GM15510 (cell line): ENCODE measurements around the gene SRBD1.

ENCODE experiments used
- POLR2A ChIP-seq: IDR thresholded peaks from 3 replicates; pipeline ENCODE4 v1.6.1; 2011; ENCODE audit warnings: borderline replicate concordance; ENCODE audit not compliant: insufficient read length; ENCODE audit errors: extremely low read depth

The SRBD1 gene

DNA sequence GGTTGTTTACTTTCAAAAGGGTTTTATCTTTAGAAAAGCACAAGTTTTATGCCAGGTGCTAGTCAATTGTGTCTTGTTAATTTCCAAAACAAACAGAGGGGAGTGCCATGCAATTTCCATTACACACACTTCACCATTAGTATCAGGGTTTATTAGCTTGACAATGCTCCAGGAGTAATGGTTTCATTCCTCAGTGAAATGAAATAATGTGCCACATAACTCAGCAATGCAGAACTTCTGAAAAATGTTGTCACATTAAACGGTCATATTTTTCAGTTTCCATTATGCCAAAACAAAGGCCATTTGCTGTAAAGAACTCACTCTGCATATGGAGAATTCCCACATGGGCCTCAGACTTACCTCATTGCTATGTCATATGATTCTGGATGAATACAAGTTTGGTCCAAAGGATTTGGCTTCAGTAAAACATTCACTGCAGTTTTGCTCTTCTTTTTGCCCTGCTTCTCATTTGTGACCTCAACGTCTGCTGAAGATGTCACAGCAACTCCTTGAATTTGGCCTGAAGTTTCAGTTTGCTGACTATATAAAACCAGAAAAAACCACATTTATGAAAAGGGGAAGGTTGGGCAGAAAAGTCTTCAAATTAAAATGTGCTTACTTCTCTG is 198.2 kb downstream of the SRBD1 start:
- no peak for TF ChIP-seq POLR2A

DNA sequence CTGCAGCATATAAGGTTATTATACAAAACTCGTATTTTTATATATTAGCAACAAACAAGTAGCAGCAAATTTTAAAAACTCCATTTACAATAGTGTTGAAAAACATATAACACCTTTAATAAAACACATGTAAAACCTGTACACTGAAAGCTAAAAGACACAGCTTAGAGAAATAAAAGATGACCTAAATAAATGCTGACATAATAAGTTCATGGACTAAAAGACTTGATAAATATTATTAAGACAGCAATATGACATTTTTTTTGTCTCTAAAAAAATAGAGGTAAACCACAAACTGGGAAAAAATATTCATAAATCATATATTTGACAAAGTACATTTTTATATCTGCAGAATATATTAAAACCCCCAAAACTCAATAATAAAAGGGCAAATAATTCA is 201.4 kb downstream of the SRBD1 start:
- no peak for TF ChIP-seq POLR2A

DNA sequence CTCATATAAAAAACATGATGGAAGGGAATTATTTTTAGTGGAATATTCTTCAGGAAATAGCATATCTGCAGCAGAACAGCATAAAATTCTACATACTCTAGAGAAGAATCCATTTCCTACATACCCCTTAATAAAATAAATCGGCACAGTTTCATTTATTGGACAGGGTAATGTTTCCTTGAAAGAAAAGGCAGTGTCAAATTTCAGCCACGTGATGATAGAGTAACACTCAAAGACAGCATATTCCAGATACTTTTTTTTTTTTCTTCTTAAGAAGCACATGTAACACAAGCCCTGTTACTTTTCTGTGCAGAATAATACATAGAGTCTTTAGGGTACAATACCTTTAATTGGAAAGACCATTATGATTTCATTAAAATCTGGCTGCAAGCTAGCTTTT is 204.4 kb downstream of the SRBD1 start:
- TF ChIP-seq POLR2A: no peak

DNA sequence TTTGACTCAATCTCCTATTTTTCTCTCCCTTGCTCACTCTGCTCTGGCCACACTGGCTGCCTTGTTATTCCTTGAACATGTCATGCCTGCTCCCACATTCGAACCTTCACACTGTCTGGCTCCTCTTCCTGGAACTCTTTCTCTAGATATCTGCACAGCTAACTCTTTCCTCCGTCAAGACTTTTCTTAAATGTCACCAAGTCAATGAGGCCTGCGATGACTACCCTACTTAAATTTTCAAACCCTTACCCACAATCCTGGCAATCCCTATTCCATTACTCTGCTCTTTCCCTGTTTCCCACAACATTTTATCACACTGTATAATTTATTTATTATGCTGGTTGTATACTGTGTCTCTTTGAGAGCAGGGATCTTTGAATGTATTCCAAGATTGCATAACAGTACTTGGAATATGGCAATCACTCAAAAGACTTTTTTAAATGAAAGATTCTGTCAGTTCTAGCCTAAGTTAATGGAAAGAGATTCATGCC is 206.2 kb downstream of the SRBD1 start:
- TF ChIP-seq POLR2A: no peak

DNA sequence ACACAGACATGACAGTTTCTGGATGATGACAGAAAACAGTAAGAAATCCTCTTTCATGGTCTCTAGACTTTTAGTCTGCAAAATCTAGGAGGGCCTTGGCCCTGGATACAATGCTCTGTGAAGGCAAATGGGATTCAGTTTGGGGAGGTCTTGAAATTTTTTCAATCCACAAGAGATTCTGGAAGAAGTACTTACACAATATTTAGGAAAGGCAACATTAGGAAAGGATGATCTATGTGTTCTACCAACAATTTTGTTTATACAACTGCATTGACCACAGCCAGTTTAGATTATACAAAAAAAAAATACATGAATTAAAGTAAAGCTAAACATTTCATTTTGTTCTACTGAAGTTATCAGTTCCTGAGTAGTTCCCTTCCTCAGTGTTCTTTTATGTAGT is 208.0 kb downstream of the SRBD1 start:
- TF ChIP-seq POLR2A: no peak

DNA sequence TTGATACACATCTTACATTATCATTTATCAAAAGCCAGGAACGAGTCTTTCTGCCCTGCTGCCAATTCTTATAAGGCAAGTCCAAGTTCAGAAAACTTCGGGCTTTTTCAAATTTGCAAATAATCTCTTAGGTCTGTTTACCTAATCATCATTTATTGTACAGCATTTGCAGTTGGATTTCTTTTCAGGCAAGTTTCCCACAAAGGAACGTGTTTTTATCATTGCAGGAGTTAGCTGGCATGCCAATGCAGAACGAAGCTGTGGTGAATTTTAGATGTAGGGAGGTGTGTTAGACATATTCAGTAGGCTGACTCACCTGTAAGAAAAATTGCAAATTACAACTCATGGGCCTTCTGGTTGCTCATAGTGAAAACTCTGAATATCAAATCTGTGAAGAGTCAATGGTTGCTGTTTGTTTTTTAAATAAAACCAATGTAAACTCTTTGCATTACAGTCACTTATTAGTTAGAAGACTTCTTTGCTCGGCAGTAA is 209.6 kb downstream of the SRBD1 start:
- no peak for TF ChIP-seq POLR2A

DNA sequence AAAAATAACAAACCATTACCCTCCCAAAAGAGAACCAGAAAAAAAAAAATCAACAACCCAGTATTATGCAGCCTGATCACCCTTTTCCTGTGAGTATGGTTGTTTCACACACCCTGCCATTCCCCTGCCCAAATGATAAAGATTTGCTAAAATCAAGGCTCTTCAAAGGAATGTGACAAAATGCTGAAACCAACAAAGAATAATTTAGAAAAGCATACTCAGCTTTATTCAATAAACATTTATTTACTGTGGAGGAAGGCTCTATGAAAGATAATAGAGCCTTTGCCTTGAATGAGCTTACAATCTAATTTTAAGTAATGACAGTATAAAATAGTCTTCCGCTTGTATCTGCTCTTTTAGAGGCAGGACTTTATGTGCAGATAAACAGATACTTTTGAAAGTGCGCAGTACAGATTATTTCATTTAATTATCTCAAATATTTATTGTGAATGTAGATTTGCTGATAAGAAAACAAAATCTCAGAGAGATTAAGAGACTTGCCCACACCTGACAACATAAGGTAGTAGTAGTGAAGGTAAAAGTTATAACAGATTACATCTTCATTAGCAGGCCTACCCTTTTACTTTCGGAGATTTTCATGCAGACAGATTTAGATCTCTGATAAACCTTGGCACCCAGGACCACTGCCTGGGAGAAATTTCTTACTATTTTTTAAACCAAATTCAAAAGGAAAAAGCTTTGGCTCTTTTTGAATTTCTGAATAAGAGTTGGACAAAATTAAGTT is 211.9 kb downstream of the SRBD1 start:
- no peak for TF ChIP-seq POLR2A

DNA sequence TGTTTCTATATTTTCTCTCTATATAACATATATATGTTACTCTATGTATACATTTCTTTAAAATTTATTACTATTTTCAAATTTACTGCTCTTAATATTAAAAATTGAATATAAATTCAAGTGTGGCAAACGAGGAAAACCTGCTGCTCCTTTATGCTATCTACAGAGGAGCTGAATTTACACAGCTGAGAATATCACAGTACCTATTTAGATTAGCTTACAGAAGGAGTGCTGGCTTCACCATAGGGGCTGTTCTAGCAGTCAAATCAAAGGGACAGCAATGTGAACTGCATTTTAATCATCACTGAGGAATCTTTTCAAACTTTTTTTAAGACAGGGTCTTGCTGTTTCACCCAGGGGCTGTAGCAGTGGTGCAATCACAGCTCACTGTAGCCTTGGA is 213.8 kb downstream of the SRBD1 start:
- no peak for TF ChIP-seq POLR2A

DNA sequence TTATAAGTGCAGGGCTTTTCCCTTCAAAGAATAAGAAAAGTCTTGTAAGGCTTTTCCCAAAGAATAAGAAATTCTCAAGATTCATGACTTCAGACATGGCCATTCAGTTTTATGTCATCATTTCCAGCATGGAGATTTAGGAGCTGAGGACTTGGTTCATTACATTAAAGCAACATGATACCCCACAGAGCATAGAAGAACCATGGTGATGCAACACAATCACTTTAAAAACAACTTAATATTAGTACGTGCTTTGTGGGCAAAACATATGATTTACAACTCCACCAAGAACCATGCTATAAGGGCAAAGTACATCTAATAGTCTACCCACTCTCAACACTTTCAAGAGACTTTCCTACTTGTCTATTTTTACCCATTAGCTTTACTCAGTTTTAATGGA is 214.4 kb downstream of the SRBD1 start:
- no peak for TF ChIP-seq POLR2A

DNA sequence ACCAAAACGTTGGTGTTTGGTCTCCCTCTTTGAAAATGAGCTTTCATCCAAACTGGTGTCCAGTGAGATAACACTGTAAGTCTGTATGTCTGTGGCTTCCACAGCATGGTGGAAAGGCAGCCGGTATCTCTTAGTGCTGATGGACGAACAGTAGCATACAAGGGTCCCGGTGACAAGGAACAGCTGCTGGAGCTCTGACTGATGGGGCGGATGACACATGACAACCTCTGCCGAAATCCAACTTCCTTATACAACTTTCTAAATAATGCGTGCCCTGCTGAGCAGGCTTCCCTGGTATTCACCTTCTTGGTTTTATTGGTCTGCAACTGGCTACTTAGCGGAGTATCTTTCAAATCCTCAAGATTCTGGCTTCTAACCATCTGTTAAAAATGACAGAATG is 216.2 kb downstream of the SRBD1 start:
- TF ChIP-seq POLR2A: no peak

DNA sequence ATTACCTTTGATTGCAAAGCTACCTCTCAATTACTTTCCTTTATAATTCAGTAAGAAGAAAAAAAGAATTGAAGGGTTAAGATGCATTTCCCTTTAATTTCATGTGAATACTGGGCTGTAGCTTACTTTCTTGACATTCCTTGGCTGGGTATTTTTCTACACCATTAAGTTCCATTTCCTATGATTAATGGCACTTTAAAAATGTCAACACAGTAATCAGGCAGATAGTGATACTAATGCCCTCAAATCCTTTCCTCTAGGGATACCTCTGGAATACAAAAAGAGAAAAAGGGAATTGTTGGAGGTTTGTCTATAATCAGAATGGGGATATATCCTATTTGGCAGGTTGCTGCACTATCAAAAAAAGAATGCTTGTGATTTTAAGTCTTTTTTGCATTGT is 216.9 kb downstream of the SRBD1 start:
- TF ChIP-seq POLR2A: no peak

DNA sequence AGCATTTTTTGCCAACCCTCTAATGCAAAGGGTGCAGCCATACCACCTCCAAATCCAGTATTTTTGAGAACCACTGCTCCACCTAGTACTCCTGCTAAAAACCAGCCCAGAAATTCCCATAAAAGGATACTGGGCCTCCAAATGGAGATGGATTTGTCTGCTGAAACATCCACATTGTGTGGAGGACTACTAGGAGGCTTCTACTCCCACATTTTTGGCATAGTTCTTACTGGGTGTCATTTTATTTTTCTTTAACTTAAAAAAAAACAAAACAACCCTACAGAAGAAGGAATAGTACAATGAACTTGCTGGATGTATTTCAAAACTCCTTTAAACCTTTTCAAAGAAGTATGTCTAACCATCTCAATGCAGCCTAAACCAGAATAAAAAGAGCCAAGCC is 219.2 kb downstream of the SRBD1 start:
- no peak for TF ChIP-seq POLR2A

DNA sequence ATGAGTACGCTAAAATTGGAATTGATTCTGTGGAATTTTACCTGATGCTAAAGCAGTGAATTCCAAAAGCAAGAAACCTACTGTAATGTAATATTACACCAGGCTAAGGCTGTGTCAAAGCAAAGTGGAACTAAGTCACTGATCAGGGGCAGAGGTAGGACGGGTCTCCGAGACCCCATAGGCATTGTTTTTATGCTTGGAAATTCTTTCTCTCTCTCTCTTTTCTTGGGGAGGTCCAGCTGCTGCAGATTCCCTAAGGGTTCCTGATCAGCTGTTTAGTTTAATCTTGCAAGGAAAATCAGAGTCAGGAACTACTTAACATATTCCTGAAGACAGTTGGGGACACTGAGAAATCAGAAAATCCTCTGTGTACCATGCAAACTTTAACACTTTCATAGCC is 220.2 kb downstream of the SRBD1 start:
- no peak for TF ChIP-seq POLR2A

DNA sequence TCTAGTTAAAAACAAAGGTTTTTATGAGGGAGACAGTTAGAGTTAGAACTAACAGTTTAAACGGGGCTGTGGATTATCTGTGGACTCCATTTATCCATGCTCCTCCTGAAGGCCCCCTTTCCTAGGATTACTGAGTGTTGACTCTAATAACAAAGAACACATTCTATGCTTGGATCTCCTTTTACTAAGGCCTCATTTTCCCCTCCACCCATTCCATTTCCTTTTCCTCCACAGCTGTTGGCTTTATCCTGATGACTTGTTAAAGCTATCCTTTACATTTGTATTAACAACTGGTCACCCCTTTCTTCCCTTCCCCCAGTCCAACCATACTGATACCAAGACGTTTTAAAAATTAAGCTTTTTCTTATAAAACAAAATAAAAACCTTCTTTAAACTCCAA is 220.6 kb downstream of the SRBD1 start:
- no peak for TF ChIP-seq POLR2A

DNA sequence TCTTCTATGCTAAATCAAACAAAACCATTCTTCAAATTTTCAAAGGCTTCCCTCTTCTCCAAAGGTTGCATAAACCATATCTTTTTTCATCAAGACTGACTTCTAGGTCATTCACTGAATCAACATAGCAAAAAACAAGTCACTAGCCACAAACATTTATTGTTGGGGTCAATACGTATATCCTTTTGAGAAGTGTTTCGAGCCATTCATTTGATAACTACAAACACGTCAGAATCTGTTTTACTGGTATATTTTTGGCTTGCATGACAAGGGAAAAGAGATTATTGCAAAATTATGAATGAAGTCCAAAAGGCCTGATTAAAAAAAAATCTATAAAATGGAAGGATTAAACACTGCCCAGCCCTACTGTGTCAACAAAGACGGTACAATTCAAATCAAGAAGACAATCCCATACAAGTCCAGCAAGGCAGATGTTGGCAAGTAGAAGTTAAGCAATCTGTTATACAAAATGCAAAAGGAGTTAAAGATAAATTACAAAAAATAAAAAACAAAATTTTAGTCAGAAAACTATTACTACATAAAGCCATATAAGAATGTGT is 222.4 kb downstream of the SRBD1 start:
- no peak for TF ChIP-seq POLR2A

DNA sequence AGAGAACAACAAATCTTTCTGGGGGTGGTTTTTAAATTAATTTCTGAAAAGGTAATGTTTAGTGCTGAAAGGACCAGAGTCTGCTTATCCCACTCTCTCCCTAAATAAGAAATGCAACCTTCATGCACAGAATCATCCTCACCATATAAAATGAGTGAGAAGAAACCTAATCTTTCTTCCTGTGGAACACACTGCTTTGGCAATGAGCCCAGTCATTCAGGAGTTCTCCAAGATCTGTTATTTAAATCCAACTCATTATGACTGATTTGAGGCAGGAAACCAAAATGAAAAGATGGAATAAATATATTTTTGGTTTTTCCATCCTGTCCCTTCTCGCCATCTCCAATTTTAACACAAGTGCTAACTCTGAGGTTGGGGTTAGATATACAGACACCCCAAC is 228.3 kb downstream of the SRBD1 start:
- TF ChIP-seq POLR2A: no peak
